Measurements from ENCODE around the gene PDZK1IP1.

DNA sequence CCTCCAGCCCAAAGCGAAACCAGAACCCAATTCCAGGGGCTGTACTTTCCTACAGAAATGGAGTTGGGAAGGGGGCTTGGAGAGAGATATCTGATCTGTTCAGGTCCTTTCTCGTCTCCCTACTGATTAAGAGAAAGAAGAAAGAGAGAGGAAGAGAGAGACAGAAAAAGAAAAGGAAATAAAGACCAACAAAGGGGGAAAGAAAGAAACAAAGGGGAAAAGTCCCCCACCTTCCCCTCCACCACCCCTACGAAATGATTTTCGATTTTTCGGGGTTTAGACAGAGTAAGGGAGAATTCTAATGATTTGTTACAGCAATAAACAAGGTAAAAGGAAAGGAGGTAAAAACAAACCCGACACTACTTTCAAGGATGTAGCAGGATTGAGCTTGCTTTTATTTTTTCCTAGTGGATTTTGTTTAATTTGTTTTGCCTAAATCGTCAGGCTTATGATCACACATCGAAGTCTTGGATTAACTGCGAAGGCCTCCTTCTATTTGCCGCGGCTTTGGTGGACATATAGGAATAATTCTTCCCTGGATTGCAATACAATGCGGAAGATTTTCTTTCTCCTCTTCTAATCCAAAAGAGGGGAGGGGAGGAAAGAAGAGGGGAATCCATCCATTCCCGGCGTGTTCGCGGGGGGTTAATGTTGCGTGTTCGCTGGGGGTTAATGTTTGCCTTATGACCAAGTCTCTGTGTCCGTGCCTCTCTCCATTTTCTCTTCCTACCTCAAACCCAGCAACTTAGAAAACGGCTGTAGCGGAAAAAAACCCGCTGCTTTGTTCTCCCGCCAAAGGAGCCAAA lies 40.3 kb upstream of the PDZK1IP1 start:
- TF ChIP-seq, protein P1, sequence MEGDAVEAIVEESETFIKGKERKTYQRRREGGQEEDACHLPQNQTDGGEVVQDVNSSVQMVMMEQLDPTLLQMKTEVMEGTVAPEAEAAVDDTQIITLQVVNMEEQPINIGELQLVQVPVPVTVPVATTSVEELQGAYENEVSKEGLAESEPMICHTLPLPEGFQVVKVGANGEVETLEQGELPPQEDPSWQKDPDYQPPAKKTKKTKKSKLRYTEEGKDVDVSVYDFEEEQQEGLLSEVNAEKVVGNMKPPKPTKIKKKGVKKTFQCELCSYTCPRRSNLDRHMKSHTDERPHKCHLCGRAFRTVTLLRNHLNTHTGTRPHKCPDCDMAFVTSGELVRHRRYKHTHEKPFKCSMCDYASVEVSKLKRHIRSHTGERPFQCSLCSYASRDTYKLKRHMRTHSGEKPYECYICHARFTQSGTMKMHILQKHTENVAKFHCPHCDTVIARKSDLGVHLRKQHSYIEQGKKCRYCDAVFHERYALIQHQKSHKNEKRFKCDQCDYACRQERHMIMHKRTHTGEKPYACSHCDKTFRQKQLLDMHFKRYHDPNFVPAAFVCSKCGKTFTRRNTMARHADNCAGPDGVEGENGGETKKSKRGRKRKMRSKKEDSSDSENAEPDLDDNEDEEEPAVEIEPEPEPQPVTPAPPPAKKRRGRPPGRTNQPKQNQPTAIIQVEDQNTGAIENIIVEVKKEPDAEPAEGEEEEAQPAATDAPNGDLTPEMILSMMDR (IDR thresholded peaks at IDR 0.05), result no peak
- no peak for TF ChIP-seq ZFX (IDR thresholded peaks at IDR 0.05; ENCODE audit: borderline replicate concordance)

Measured in 22Rv1 (cell line).